ENCODE results near the gene OSBPL9. TPM values are rescaled to one million over a fixed set of nuclear protein-coding genes. Genes with fewer than 3 reads are reported as not detected.

Gene OSBPL9
- total RNA-seq, 1 experiment from 2014 or later: 52.6 TPM

GRCh38 chr1:51829058-51829457 is 212.2 kb downstream of the OSBPL9 start:
- no peak for TF ChIP-seq POLR2AphosphoS5 (IDR thresholded peaks at IDR 0.05; ENCODE audit: low read depth, low read length)

GRCh38 chr1:51833700-51834099 is 216.8 kb downstream of the OSBPL9 start:
- H3K9me2 ChIP-seq (ENCODE audit: insufficient read depth): no peaks in the 10 kb centered on the region
- peaks cover 0 to 8% of the 10 kb centered on the region in 2 experiments; a peak in 1 of 4 replicates for H3K4me1 ChIP-seq (ENCODE audit: control insufficient read depth in 1 of 2, insufficient read depth in 2 of 2, low read length in 2 of 2)
- no peak overlapping the region for H3K27ac ChIP-seq (ENCODE audit: low read depth, low read length)
- BruUV-seq (replicated peaks): no TSS peak
- no peak overlapping the region for H3K4me3 ChIP-seq (replicated peaks in 1 of 2; ENCODE audit: low read depth in 1 of 2, low read length in 2 of 2)
- no peaks in the 10 kb centered on the region for H3K27me3 ChIP-seq (ENCODE audit: insufficient read depth, low read length)
- ChIA-PET RAD21 (ENCODE audit: low non-redundant PET in 1 of 2, low total read pairs in 2 of 2, uncharacterized antibody in 2 of 2, unreplicated experiment in 2 of 2) (no interaction called here), CTCF (no interaction called here), POLR2A (no interaction called here)
- H3K36me3 ChIP-seq (ENCODE audit: control insufficient read depth in 1 of 2, insufficient read depth in 2 of 2, low read length in 2 of 2): peaks cover 5 to 14% of the 10 kb centered on the region in 2 experiments; a peak in 3 of 4 replicates
- no peak overlapping the region for H3K4me2 ChIP-seq (ENCODE audit: low read length)
- H3K79me2 ChIP-seq (ENCODE audit: insufficient read depth, low read length): peaks cover 8% of the 10 kb centered on the region; the same call in 1 of the 2 replicates
- DNase-seq (ENCODE audit: low read depth, low spot score) (no peak), ATAC-seq (no peak)
- H4K20me1 ChIP-seq (ENCODE audit: insufficient read depth): 0 out of 2 replicates have a peak, but pooled peaks cover 3% of the 10 kb centered on the region
- H2AFZ ChIP-seq (ENCODE audit: low read depth, low read length, poor library complexity, severe bottlenecking): no peak overlapping the region
- no peak overlapping the region for H3K9ac ChIP-seq (ENCODE audit: low read length)
- intact Hi-C loops (cut with micrococcal nuclease): no loop called here
- no peaks in the 10 kb centered on the region for H3K9me3 ChIP-seq (ENCODE audit: control insufficient read depth in 1 of 2, insufficient read depth in 1 of 2, low read depth in 1 of 2, low read length in 2 of 2)
- no peak for TF ChIP-seq ATF3 (IDR thresholded peaks at IDR 0.05)
- TF ChIP-seq POLR2AphosphoS5 (IDR thresholded peaks at IDR 0.05; ENCODE audit: low read depth, low read length): no peak

More at GRCh38 chr1:51829058-51829457, 212.2 kb downstream of the OSBPL9 start:
- H3K9ac ChIP-seq (ENCODE audit: low read length): no peak overlapping the region
- peaks cover 12 to 24% of the 10 kb centered on the region in 2 experiments; a peak in 3 of 4 replicates for H3K36me3 ChIP-seq (ENCODE audit: control insufficient read depth in 1 of 2, insufficient read depth in 2 of 2, low read length in 2 of 2)
- H3K4me3 ChIP-seq (replicated peaks in 1 of 2; ENCODE audit: low read depth in 1 of 2, low read length in 2 of 2): no peak overlapping the region
- DNase-seq (ENCODE audit: low read depth, low spot score) (no peak), ATAC-seq (peak; percentile 50; the same call in 1 of the 2 replicates)
- no TSS peak for BruUV-seq (replicated peaks)
- H3K79me2 ChIP-seq (ENCODE audit: insufficient read depth, low read length): 0 out of 2 replicates have a peak, but pooled peaks cover 4% of the 10 kb centered on the region
- intact Hi-C loops (cut with micrococcal nuclease): no loop called here
- peaks cover 0 to 8% of the 10 kb centered on the region in 2 experiments; a peak in 1 of 4 replicates for H3K4me1 ChIP-seq (ENCODE audit: control insufficient read depth in 1 of 2, insufficient read depth in 2 of 2, low read length in 2 of 2)
- ChIA-PET POLR2A (no interaction called here), CTCF (no interaction called here), RAD21 (ENCODE audit: low non-redundant PET in 1 of 2, low total read pairs in 2 of 2, uncharacterized antibody in 2 of 2, unreplicated experiment in 2 of 2) (no interaction called here)
- H2AFZ ChIP-seq (ENCODE audit: low read depth, low read length, poor library complexity, severe bottlenecking): no peak overlapping the region
- H4K20me1 ChIP-seq (ENCODE audit: insufficient read depth): 0 out of 2 replicates have a peak, but pooled peaks cover 3% of the 10 kb centered on the region
- H3K9me3 ChIP-seq (ENCODE audit: control insufficient read depth in 1 of 2, insufficient read depth in 1 of 2, low read depth in 1 of 2, low read length in 2 of 2): no peaks in the 10 kb centered on the region
- no peak overlapping the region for H3K4me2 ChIP-seq (ENCODE audit: low read length)
- no peaks in the 10 kb centered on the region for H3K27me3 ChIP-seq (ENCODE audit: insufficient read depth, low read length)
- H3K27ac ChIP-seq (ENCODE audit: low read depth, low read length): no peak overlapping the region; the same call in 1 of the 2 replicates
- no peaks in the 10 kb centered on the region for H3K9me2 ChIP-seq (ENCODE audit: insufficient read depth)
